Endodermal cell (in vitro differentiated cells): ENCODE results near the gene GRAP2. TPM values are rescaled to one million over a fixed set of nuclear protein-coding genes. Genes with fewer than 3 reads are reported as not detected.

Source experiments
- DNase-seq: peaks from one replicate; pipeline ENCODE4 v3.0.0-alpha.2; 2017
- H3K27ac ChIP-seq: 2 replicates; pipeline ENCODE4 v1.5.1; 2013; ENCODE audit warnings: mild to moderate bottlenecking, low read depth, low read length, moderate library complexity
- H3K27me3 ChIP-seq: 2 replicates; pipeline ENCODE4 v1.6.1; 2013; ENCODE audit warnings: mild to moderate bottlenecking, low read length, moderate library complexity; ENCODE audit not compliant: insufficient read depth, control insufficient read depth, poor library complexity, severe bottlenecking
- H3K36me3 ChIP-seq: 2 replicates; pipeline ENCODE4 v1.7.0; 2013; ENCODE audit warnings: mild to moderate bottlenecking, low read length, moderate library complexity; ENCODE audit not compliant: control insufficient read depth, insufficient read depth
- H3K4me1 ChIP-seq: one replicate; pipeline ENCODE4 v1.7.0; 2013; ENCODE audit warnings: low read length; ENCODE audit not compliant: control insufficient read depth, insufficient read depth
- H3K4me3 ChIP-seq: 2 replicates; pipeline ENCODE4 v1.5.1; 2013; ENCODE audit warnings: mild to moderate bottlenecking, low read length, moderate library complexity
- H3K9ac ChIP-seq: 2 replicates; pipeline ENCODE4 v1.6.1; 2013; ENCODE audit warnings: mild to moderate bottlenecking, low read length, moderate library complexity; ENCODE audit not compliant: poor library complexity, severe bottlenecking; ENCODE audit errors: extremely low read depth
- H3K9me3 ChIP-seq: 2 replicates; pipeline ENCODE4 v1.6.1; 2013; ENCODE audit warnings: mild to moderate bottlenecking, low read length, moderate library complexity; ENCODE audit not compliant: control insufficient read depth
- H3K27ac Mint-ChIP-seq: 2 replicates; pipeline ENCODE4 v1.8.0; 2020; ENCODE audit warnings: mixed read lengths
- H3K27me3 Mint-ChIP-seq: 2 replicates; pipeline ENCODE4 v1.8.0; 2021; ENCODE audit warnings: mild to moderate bottlenecking, mixed read lengths; ENCODE audit not compliant: insufficient read depth
- H3K36me3 Mint-ChIP-seq: 2 replicates; pipeline ENCODE4 v1.8.0; 2020; ENCODE audit warnings: low read depth, mixed read lengths
- H3K4me1 Mint-ChIP-seq: 2 replicates; pipeline ENCODE4 v1.8.0; 2020; ENCODE audit warnings: mixed read lengths
- H3K4me3 Mint-ChIP-seq: 2 replicates; pipeline ENCODE4 v1.8.0; 2020; ENCODE audit warnings: mild to moderate bottlenecking, moderate library complexity, mixed read lengths
- H3K9me3 Mint-ChIP-seq: 2 replicates; pipeline ENCODE4 v1.8.0; 2020; ENCODE audit warnings: mild to moderate bottlenecking, mixed read lengths
- WGBS, 2 experiments: methylation state at CpG; one replicate each; pipeline versions ENCODE4 v1.1.5 to v1.1.7; 2013; ENCODE audit warnings: missing lambda C conversion rate in 2 of 2, mixed read lengths in 1 of 2; ENCODE audit not compliant: insufficient coverage in 1 of 2, insufficient read length in 1 of 2; 5-methylcytosine and 5-hydroxymethylcytosine counted together
- total RNA-seq, 2 donors: library from RNA; stranded (reverse); fragmentation: NEBNext Ultra II Directional in 1 of 2; extraction: Animal tissue kit (Norgen Biotek cat#: 25700) in 1 of 2; gene quantifications; 2 replicates in 1 of 2; 3 replicates in 1 of 2; pipeline ENCODE4 v1.2.1, GENCODE V29; 2021
- TF ChIP-seq, protein P1 (sequence below): fragments of 200-600 bp; sonication (generic); conservative IDR thresholded peaks from 2 replicates; pipeline ENCODE4 v1.5.0; 2021; ENCODE audit warnings: antibody characterized with exemption, mild to moderate bottlenecking

Gene GRAP2
- total RNA-seq, 2 donors from 2014 or later, result 0.11 to 0.92 TPM

DNA sequence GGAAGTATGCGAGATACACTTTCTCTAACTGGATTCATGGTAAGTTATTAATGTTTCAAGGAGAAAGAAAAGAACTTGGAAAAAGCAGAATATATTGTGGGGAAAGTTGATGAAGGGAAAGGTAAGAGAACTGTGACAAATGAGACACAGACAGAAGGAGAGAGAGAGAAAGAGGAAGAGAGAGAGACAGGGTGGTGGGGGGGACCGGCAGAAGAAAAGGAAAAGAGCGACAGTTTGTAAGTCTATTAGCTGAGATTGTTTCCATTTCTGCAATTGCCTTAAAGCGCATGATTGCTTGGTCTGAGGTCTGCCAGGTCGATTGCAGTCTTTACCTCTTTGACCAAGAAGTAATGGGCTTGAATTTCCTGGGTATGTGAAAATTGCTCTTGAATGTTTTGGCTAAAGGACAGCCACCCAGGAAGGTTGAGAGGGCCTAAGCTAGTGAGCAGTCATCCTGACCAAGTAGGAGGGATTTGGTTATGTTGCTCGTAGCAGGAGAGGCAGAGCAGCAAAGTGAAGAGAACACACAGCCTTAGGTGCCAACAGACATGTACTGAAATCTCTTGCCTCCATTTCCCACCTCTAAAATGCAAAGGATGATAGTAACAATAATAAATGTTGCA lies 35.8 kb downstream of the GRAP2 start:
- no peaks in the 10 kb centered on the region for H3K9me3 Mint-ChIP-seq
- Histone ChIP-seq H3K27ac (no peak overlapping the region), H3K27me3 (no peaks in the 10 kb centered on the region), H3K36me3 (no peaks in the 10 kb centered on the region), H3K4me1 (peaks cover 8% of the 10 kb centered on the region), H3K4me3 (no peak overlapping the region), H3K9ac (no peak overlapping the region), H3K9me3 (no peaks in the 10 kb centered on the region)
- no peak overlapping the region for H3K4me3 Mint-ChIP-seq
- no peak for DNase-seq
- TF ChIP-seq, protein P1, sequence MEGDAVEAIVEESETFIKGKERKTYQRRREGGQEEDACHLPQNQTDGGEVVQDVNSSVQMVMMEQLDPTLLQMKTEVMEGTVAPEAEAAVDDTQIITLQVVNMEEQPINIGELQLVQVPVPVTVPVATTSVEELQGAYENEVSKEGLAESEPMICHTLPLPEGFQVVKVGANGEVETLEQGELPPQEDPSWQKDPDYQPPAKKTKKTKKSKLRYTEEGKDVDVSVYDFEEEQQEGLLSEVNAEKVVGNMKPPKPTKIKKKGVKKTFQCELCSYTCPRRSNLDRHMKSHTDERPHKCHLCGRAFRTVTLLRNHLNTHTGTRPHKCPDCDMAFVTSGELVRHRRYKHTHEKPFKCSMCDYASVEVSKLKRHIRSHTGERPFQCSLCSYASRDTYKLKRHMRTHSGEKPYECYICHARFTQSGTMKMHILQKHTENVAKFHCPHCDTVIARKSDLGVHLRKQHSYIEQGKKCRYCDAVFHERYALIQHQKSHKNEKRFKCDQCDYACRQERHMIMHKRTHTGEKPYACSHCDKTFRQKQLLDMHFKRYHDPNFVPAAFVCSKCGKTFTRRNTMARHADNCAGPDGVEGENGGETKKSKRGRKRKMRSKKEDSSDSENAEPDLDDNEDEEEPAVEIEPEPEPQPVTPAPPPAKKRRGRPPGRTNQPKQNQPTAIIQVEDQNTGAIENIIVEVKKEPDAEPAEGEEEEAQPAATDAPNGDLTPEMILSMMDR, result no peak
- peaks cover 53% of the 10 kb centered on the region for H3K4me1 Mint-ChIP-seq
- no peak overlapping the region for H3K27ac Mint-ChIP-seq
- H3K36me3 Mint-ChIP-seq, result no peaks in the 10 kb centered on the region
- no peaks in the 10 kb centered on the region for H3K27me3 Mint-ChIP-seq
- WGBS, 2 experiments, result 79 to 83% methylated on average over 3 to 6 of the region's 6 CpGs

DNA sequence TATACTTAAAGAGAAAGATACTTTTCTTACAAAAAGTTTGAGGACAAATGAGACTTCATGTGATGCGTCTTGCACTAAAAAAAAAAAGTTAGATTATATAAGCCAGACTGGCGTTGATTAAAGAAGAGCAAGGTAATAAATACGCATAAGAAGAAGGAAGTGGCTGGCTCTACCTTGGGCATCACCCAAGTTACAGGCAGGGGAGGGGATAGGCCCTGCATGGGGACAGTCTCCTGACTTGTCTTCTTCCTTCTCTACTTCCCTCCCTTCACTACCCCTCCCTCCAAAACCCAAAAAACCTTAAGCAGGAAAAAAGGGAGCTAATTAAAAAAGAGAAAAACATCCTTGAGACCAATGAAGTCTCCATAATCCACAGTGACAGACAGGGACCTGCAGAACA lies 37.0 kb downstream of the GRAP2 start:
- no peak overlapping the region for H3K4me3 Mint-ChIP-seq
- H3K9me3 Mint-ChIP-seq, result no peaks in the 10 kb centered on the region
- TF ChIP-seq, protein P1, result no peak
- Histone ChIP-seq H3K36me3 (no peaks in the 10 kb centered on the region), H3K9ac (no peak overlapping the region), H3K9me3 (no peaks in the 10 kb centered on the region), H3K4me1 (peaks cover 11% of the 10 kb centered on the region), H3K4me3 (no peak overlapping the region), H3K27ac (no peak overlapping the region), H3K27me3 (no peaks in the 10 kb centered on the region)
- H3K27me3 Mint-ChIP-seq, result no peaks in the 10 kb centered on the region
- 84 to 93% methylated on average over 2 to 3 of the region's 3 CpGs for WGBS, 2 experiments
- peaks cover 61% of the 10 kb centered on the region for H3K4me1 Mint-ChIP-seq
- H3K27ac Mint-ChIP-seq, result no peak overlapping the region
- no peak for DNase-seq
- no peaks in the 10 kb centered on the region for H3K36me3 Mint-ChIP-seq

DNA sequence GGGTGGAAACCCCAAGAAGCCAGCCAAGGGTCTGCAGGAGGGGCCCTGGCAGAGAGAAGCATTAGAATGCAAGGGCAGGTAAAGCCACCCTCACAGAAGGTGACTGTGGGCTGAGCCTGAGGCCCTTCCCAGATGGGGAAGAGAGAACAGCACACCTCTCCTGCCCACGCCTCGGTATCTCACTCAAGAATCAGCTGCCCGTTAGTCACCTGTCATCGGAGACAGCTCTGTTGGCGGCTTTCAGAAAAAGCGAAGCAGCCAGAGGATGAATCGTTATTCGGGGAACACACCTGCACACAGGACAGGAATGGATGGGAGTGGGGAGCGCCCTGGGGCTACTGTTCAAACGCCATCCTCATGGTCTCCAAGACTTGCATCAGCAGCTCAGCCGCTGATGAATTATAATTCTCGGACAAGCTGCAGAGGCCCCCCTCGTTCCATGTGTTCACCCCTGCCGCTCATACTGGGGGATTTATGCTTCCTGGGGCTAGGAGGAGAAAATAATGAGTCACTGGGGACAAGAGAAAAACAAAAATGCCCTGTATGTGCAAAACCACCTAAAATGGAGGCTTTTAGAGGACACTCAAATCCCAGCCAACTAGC lies 37.7 kb downstream of the GRAP2 start:
- 94 to 99% methylated on average over 12 to 14 of the region's 14 CpGs for WGBS, 2 experiments
- H3K27me3 ChIP-seq, result no peaks in the 10 kb centered on the region
- H3K4me3 ChIP-seq, result no peak overlapping the region
- no peak overlapping the region for H3K4me3 Mint-ChIP-seq
- H3K4me1 ChIP-seq, result peaks cover 6% of the 10 kb centered on the region
- H3K27me3 Mint-ChIP-seq, result no peaks in the 10 kb centered on the region
- H3K27ac ChIP-seq, result no peak overlapping the region
- no peaks in the 10 kb centered on the region for H3K36me3 Mint-ChIP-seq
- peaks cover 60% of the 10 kb centered on the region for H3K4me1 Mint-ChIP-seq
- no peak for DNase-seq
- H3K9ac ChIP-seq, result no peak overlapping the region
- no peaks in the 10 kb centered on the region for H3K9me3 ChIP-seq
- no peak overlapping the region for H3K27ac Mint-ChIP-seq
- H3K36me3 ChIP-seq, result no peaks in the 10 kb centered on the region
- H3K9me3 Mint-ChIP-seq, result no peaks in the 10 kb centered on the region
- TF ChIP-seq, protein P1, result no peak
